Adipose tissue (tissue), 3 donors: Measurements from ENCODE around the gene MESP2. TPM values are rescaled to one million over a fixed set of nuclear protein-coding genes. Genes with fewer than 3 reads are reported as not detected.
"Not testable (repeated sequence)": the region's sequence is repeated elsewhere in the genome, so short reads cannot be mapped to it uniquely, and the experiment has no call there.

Experiments used
- H3K27ac ChIP-seq: one replicate; pipeline ENCODE4 v1.5.1; 2013; ENCODE audit warnings: low read depth, low read length
- WGBS, 3 donors: extraction: QIAGEN DNeasy Blood & Tissue Kit; methylation state at CpG; one replicate each; pipeline ENCODE4 v1.1.7; 2013; 5-methylcytosine and 5-hydroxymethylcytosine counted together
- polyA plus RNA-seq, 3 donors: library from polyadenylated mRNA; stranded (reverse); fragments of 200-250 nt; gene quantifications; one replicate each; pipeline ENCODE4 v1.2.3, GENCODE V29; 2013
- donor health status: healthy with polysubstance abuse.
- donor health status: Bipolar disorder and iron deficiency.
- donor health status: healthy.

Gene MESP2
- polyA plus RNA-seq, 3 donors: 0.21 to 1.5 (median 0.39) TPM

- no peak overlapping the region for H3K27ac ChIP-seq
- 39 to 69% (median 65%) methylated on average over 3 of the region's 3 CpGs for WGBS, 3 donors
Measured at GRCh38 chr15:89772932-89773583, 3.1 kb upstream of the MESP2 start.

DNA sequence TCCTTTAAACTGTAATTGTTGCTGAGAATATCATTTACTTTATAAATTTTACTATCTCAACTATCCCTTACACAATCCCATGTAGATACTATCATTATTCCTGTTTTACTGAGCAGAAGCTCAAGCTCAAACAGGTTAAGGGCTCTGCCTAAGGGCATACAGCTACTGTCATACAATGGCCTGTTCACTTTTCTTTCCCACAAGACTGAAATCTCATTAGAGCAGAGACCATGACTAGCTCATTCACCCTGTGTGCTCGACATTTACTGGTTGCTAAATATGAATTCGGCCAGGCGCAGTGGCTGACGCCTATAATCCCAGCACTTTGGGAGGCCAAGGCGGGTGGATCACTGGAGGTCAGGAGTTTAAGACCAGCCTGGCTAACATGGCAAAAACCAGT lies 1.6 kb upstream of the MESP2 start:
- H3K27ac ChIP-seq: no peak overlapping the region
- WGBS, 3 donors: 94 to 97% (median 95%) methylated on average over 5 of the region's 5 CpGs

GRCh38 chr15:89775815-89776214 lies 317 bp upstream of the MESP2 start:
- H3K27ac ChIP-seq: no peak overlapping the region
- WGBS, 3 donors: 69 to 80% (median 73%) methylated on average over 14 of the region's 14 CpGs

- no peak overlapping the region for H3K27ac ChIP-seq
- WGBS, 3 donors: 48 to 69% (median 60%) methylated on average over 25 of the region's 25 CpGs
Measured at GRCh38 chr15:89777073-89777751, 1.1 kb downstream of the MESP2 start.

GRCh38 chr15:89777782-89778380 lies 1.7 kb downstream of the MESP2 start:
- 84 to 91% (median 87%) methylated on average over 10 of the region's 10 CpGs for WGBS, 3 donors
- H3K27ac ChIP-seq: no peak overlapping the region

- no peak overlapping the region for H3K27ac ChIP-seq
- WGBS, 3 donors: 79 to 84% (median 83%) methylated on average over 4 of the region's 4 CpGs
Measured at GRCh38 chr15:89778861-89779260, 2.7 kb downstream of the MESP2 start.

- 77 to 82% (median 77%) methylated on average over 6 of the region's 6 CpGs for WGBS, 3 donors
- H3K27ac ChIP-seq: no peak overlapping the region
Measured at GRCh38 chr15:89780601-89781000, 4.5 kb downstream of the MESP2 start.

- H3K27ac ChIP-seq: no peak overlapping the region
- WGBS, 3 donors: 61 to 93% (median 75%) methylated on average over 6 of the region's 6 CpGs
Measured at GRCh38 chr15:89781055-89781454, 4.9 kb downstream of the MESP2 start.

- 76 to 77% (median 77%) methylated on average over 15 of the region's 15 CpGs for WGBS, 3 donors
- no peak overlapping the region for H3K27ac ChIP-seq
Measured at GRCh38 chr15:89781891-89782618, 5.9 kb downstream of the MESP2 start.

- 93 to 95% (median 94%) methylated on average over 8 to 9 of the region's 9 CpGs for WGBS, 3 donors
- not testable (repeated sequence) for H3K27ac ChIP-seq
Measured at GRCh38 chr15:89782619-89782950, 6.5 kb downstream of the MESP2 start.

- H3K27ac ChIP-seq: no peak overlapping the region
- 30 to 69% (median 68%) methylated on average over 14 of the region's 14 CpGs for WGBS, 3 donors
Measured at GRCh38 chr15:89783111-89783860, 7.2 kb downstream of the MESP2 start.

DNA sequence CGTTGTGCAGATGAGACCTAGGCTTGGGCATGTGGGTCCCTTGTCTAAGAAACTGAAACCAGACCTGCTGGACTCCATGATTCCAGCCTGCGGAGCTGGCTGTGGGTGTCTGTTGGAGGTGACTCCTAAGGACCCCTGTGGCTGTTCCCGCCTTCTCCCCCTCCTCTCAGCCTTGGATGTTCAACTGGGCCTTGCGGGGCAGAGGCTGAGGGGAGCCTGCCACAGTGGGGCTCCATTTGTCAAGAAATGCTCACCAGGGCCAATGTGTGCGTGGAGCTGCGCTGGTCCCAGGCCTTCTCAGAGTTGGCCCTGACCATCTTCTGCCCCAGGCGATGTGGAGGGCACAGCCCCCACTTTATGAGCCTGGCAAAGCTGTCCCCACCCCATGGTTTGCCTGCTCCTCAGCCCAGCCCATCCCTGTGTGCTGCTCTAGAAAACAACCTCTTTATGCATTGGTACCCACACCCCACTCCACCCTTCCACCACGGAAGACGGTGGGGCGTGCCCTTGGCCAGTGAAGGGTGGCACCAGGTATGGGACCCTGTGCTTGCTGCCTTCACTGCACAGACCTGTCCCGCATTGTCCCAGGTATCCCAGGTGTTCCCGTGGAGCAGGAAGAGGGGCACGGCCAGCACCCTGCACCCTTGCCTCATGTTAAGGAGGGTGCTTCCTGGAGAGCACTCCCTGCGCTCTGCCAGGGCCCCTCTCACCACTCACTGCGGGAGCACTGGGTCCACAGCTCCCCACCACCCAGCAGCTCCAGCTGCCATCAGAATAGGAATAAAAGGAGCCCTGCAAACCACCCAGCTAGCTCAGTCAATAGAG lies 7.9 kb downstream of the MESP2 start:
- H3K27ac ChIP-seq: no peak overlapping the region
- WGBS, 3 donors: 70 to 90% (median 88%) methylated on average over 15 of the region's 15 CpGs

DNA sequence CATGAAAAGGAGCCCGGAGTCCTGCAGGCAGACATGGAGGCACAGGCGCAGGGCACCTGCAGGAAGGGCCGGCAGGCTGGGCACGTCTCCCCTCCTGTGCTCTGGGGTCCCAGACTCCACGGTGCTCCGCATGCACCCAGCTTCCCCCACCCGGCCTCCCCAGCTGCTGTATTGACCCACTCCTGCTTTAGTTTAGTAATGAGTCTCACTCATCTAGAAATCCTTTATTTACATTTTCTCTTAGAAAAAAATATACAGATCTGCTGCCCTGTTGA lies 8.5 kb downstream of the MESP2 start:
- WGBS, 3 donors: 92 to 96% (median 96%) methylated on average over 7 of the region's 7 CpGs
- no peak overlapping the region for H3K27ac ChIP-seq

- no peak overlapping the region for H3K27ac ChIP-seq
- 54 to 75% (median 71%) methylated on average over 13 of the region's 13 CpGs for WGBS, 3 donors
Measured at GRCh38 chr15:89785064-89785773, 9.1 kb downstream of the MESP2 start.

- H3K27ac ChIP-seq: no peak overlapping the region
Measured at GRCh38 chr15:89785774-89786140, 9.6 kb downstream of the MESP2 start.

DNA sequence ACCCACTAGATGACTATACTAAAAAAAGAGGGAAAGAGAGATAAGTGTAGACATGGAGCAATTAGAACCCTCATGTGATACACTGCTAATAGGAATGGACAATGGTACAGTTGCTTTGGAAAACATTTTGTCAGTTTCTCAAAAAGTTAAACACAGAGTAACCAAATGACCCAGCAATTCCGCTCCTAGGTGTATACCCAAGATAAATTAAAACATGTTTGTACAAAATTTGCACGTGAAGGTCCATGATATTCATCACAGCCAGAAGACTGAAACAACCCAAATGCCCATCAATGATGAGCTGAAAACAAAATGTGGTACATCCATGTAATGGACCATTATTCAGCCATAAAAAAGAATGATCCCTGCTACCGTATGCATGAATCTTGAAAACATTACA lies 11.8 kb downstream of the MESP2 start:
- no peak overlapping the region for H3K27ac ChIP-seq
- WGBS, 3 donors: 78 to 97% (median 94%) methylated on average over 3 of the region's 3 CpGs

GRCh38 chr15:89788585-89788984 lies 12.5 kb downstream of the MESP2 start:
- 98% methylated on average over 4 of the region's 4 CpGs for WGBS, 3 donors
- H3K27ac ChIP-seq: not testable (repeated sequence)

- 73 to 81% (median 74%) methylated on average over 10 of the region's 10 CpGs for WGBS, 3 donors
- no peak overlapping the region for H3K27ac ChIP-seq
Measured at GRCh38 chr15:89790206-89790605, 14.1 kb downstream of the MESP2 start.
